HEK293 (cell line): ENCODE data around the gene TRMT13.

Experiments used
- CTCF ChIA-PET: fragments of 350-600 bp; formaldehyde crosslinking; extraction: SDS; loops from one replicate; lab custom pipeline; 2021; ENCODE audit warnings: antibody characterized with exemption; lab: Yijun Ruan, JAX
- POLR2A ChIA-PET: fragments of 300-600 bp; formaldehyde crosslinking; extraction: SDS; loops from one replicate; lab custom pipeline; 2020; ENCODE audit warnings: antibody characterized with exemption, inconsistent platforms; lab: Yijun Ruan, JAX
- H3K27ac ChIP-seq: fragments of 200-500 bp; sonication (Bioruptor generic); 2 replicates; pipeline ENCODE4 v1.5.1; 2014; ENCODE audit warnings: low read depth, low read length, control low read depth, inconsistent platforms; ENCODE audit errors: extremely low read depth
- H3K36me3 ChIP-seq, 2 experiments: fragments of 200-500 bp in 1 of 2; sonication (Bioruptor generic) in 1 of 2; 1 replicate in 1 of 2; 2 replicates in 1 of 2; pipeline ENCODE4 v1.5.1; 2014 to 2017; ENCODE audit warnings: inconsistent platforms in 2 of 2, low read length in 2 of 2; ENCODE audit not compliant: control insufficient read depth in 2 of 2, insufficient read depth in 1 of 2
- H3K4me1 ChIP-seq: fragments of 200-500 bp; sonication (Bioruptor generic); 2 replicates; pipeline ENCODE4 v1.5.1; 2014; ENCODE audit warnings: mild to moderate bottlenecking, low read length, inconsistent platforms; ENCODE audit not compliant: control insufficient read depth, insufficient read depth
- H3K4me3 ChIP-seq: 2 replicates; pipeline ENCODE4 v1.5.1; 2011; ENCODE audit warnings: low read depth, mild to moderate bottlenecking, control low read depth, low read length, moderate library complexity
- H3K9me3 ChIP-seq: fragments of 200-500 bp; sonication (Bioruptor generic); 2 replicates; pipeline ENCODE4 v1.5.1; 2014; ENCODE audit warnings: low read depth, low read length, inconsistent platforms; ENCODE audit not compliant: control insufficient read depth, insufficient read depth
- BCL6B ChIP-seq: fragments of 450-650 bp; formaldehyde crosslinking; IDR thresholded peaks from 2 replicates; pipeline ENCODE4 v1.5.1; 2017; ENCODE audit warnings: missing biosample characterization, missing genetic modification characterization
- MZF1 ChIP-seq: fragments of 450-650 bp; formaldehyde crosslinking; IDR thresholded peaks from 2 replicates; pipeline ENCODE4 v1.5.1; 2017; ENCODE audit warnings: missing biosample characterization, missing genetic modification characterization, borderline replicate concordance
- REST ChIP-seq: fragments of 450-650 bp; formaldehyde crosslinking; IDR thresholded peaks from 2 replicates; pipeline ENCODE4 v1.5.1; 2016; ENCODE audit warnings: missing biosample characterization, missing genetic modification characterization
- SP2 ChIP-seq: fragments of 450-650 bp; formaldehyde crosslinking; IDR thresholded peaks from 2 replicates; pipeline ENCODE4 v1.5.1; 2016; ENCODE audit warnings: missing biosample characterization, missing genetic modification characterization
- YY2 ChIP-seq: fragments of 450-650 bp; formaldehyde crosslinking; IDR thresholded peaks from 2 replicates; pipeline ENCODE4 v1.5.1; 2016; ENCODE audit warnings: missing biosample characterization, missing genetic modification characterization
- ZBTB21 ChIP-seq: fragments of 450-650 bp; formaldehyde crosslinking; IDR thresholded peaks from 2 replicates; pipeline ENCODE4 v1.5.1; 2017; ENCODE audit warnings: missing biosample characterization, missing genetic modification characterization
- ZFHX2 ChIP-seq: fragments of 450-650 bp; formaldehyde crosslinking; conservative IDR thresholded peaks from 2 replicates; pipeline ENCODE4 v1.5.1; 2016; ENCODE audit warnings: missing biosample characterization, missing genetic modification characterization
- ZNF174 ChIP-seq: fragments of 450-650 bp; formaldehyde crosslinking; IDR thresholded peaks from 2 replicates; pipeline ENCODE4 v1.5.0; 2017; ENCODE audit warnings: missing biosample characterization, mild to moderate bottlenecking, missing genetic modification characterization
- ZNF175 ChIP-seq: fragments of 450-650 bp; formaldehyde crosslinking; IDR thresholded peaks from 2 replicates; pipeline ENCODE4 v1.5.1; 2016; ENCODE audit warnings: missing biosample characterization, missing genetic modification characterization
- ZNF211 ChIP-seq: fragments of 450-650 bp; formaldehyde crosslinking; IDR thresholded peaks from 2 replicates; pipeline ENCODE4 v1.5.1; 2016; ENCODE audit warnings: low read depth, missing biosample characterization, missing genetic modification characterization
- ZNF23 ChIP-seq: fragments of 450-650 bp; formaldehyde crosslinking; IDR thresholded peaks from 2 replicates; pipeline ENCODE4 v1.5.1; 2016; ENCODE audit warnings: missing biosample characterization, missing genetic modification characterization, borderline replicate concordance
- ZNF274 ChIP-seq, 2 experiments: fragments of 200-500 bp in 1 of 2; fragments of 450-650 bp in 1 of 2; sonication (Bioruptor generic) in 1 of 2; formaldehyde crosslinking in 1 of 2; IDR thresholded peaks; 2 replicates each; pipeline versions ENCODE4 v1.5.1 to v1.6.1; 2014 to 2016; ENCODE audit warnings: borderline replicate concordance in 1 of 2, inconsistent platforms in 1 of 2, low read length in 1 of 2, missing biosample characterization in 1 of 2, missing genetic modification characterization in 1 of 2
- ZNF37A ChIP-seq: fragments of 450-650 bp; IDR thresholded peaks from 2 replicates; pipeline ENCODE4 v1.5.1; 2018; ENCODE audit warnings: missing biosample characterization, missing genetic modification characterization
- ZNF398 ChIP-seq: fragments of 450-650 bp; formaldehyde crosslinking; IDR thresholded peaks from 2 replicates; pipeline ENCODE4 v1.5.1; 2017; ENCODE audit warnings: missing biosample characterization, missing genetic modification characterization
- ZNF521 ChIP-seq: fragments of 450-650 bp; formaldehyde crosslinking; IDR thresholded peaks from 2 replicates; pipeline ENCODE4 v1.5.1; 2017; ENCODE audit warnings: missing biosample characterization, mild to moderate bottlenecking, missing genetic modification characterization
- ZNF560 ChIP-seq: fragments of 450-650 bp; formaldehyde crosslinking; IDR thresholded peaks from 2 replicates; pipeline ENCODE4 v1.5.1; 2017; ENCODE audit warnings: missing biosample characterization, missing genetic modification characterization, borderline replicate concordance
- ZNF707 ChIP-seq: fragments of 450-650 bp; formaldehyde crosslinking; IDR thresholded peaks from 2 replicates; pipeline ENCODE4 v1.5.1; 2016; ENCODE audit warnings: missing biosample characterization, missing genetic modification characterization
- TF ChIP-seq, protein P1 (sequence below): fragments of 450-650 bp; formaldehyde crosslinking; IDR thresholded peaks from 2 replicates; pipeline ENCODE4 v1.5.1; 2016; ENCODE audit warnings: missing biosample characterization, missing genetic modification characterization
- TF ChIP-seq, protein P2 (sequence below): fragments of 450-650 bp; formaldehyde crosslinking; IDR thresholded peaks from 2 replicates; pipeline ENCODE4 v1.5.1; 2016; ENCODE audit warnings: missing biosample characterization, missing genetic modification characterization, low read depth

The TRMT13 gene

GRCh38 chr1:100151679-100152078 is 18.7 kb downstream of the TRMT13 start:
- H3K27ac ChIP-seq: no peak overlapping the region
- H3K9me3 ChIP-seq: no peaks in the 10 kb centered on the region
- CTCF ChIA-PET: interaction anchor here (0.8 kb wide), 1 partner anchor 116 kb away, joined by 3 read pairs; no protein-coding TSS in a partner anchor
- no peak overlapping the region for H3K4me3 ChIP-seq
- peaks cover 22 to 36% of the 10 kb centered on the region in 2 experiments; a peak in 2 of 3 replicates for H3K36me3 ChIP-seq
- POLR2A ChIA-PET: no interaction called here
- no peaks in the 10 kb centered on the region for H3K4me1 ChIP-seq
- TF ChIP-seq MZF1 (tag by site-specific recombination) (no peak), ZFHX2 (tag by site-specific recombination) (no peak), ZNF560 (no peak), YY2 (tag by site-specific recombination) (no peak), ZNF398 (tag by site-specific recombination) (no peak)

GRCh38 chr1:100152271-100152670 is 19.3 kb downstream of the TRMT13 start:
- no peak overlapping the region for H3K27ac ChIP-seq
- no peak overlapping the region for H3K4me3 ChIP-seq
- H3K36me3 ChIP-seq: peaks cover 17 to 31% of the 10 kb centered on the region in 2 experiments; a peak in 2 of 3 replicates
- POLR2A ChIA-PET: no interaction called here
- no peaks in the 10 kb centered on the region for H3K9me3 ChIP-seq
- CTCF ChIA-PET: no interaction called here
- no peak for TF ChIP-seq ZBTB21 (tag by site-specific recombination)
- no peaks in the 10 kb centered on the region for H3K4me1 ChIP-seq

GRCh38 chr1:100162881-100163280 is 29.9 kb downstream of the TRMT13 start:
- H3K4me1 ChIP-seq: peaks cover 3% of the 10 kb centered on the region; the same call in 1 of the 2 replicates
- TF ChIP-seq, protein P1, sequence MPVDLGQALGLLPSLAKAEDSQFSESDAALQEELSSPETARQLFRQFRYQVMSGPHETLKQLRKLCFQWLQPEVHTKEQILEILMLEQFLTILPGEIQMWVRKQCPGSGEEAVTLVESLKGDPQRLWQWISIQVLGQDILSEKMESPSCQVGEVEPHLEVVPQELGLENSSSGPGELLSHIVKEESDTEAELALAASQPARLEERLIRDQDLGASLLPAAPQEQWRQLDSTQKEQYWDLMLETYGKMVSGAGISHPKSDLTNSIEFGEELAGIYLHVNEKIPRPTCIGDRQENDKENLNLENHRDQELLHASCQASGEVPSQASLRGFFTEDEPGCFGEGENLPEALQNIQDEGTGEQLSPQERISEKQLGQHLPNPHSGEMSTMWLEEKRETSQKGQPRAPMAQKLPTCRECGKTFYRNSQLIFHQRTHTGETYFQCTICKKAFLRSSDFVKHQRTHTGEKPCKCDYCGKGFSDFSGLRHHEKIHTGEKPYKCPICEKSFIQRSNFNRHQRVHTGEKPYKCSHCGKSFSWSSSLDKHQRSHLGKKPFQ (tag by site-specific recombination): no peak
- TF ChIP-seq, protein P2, sequence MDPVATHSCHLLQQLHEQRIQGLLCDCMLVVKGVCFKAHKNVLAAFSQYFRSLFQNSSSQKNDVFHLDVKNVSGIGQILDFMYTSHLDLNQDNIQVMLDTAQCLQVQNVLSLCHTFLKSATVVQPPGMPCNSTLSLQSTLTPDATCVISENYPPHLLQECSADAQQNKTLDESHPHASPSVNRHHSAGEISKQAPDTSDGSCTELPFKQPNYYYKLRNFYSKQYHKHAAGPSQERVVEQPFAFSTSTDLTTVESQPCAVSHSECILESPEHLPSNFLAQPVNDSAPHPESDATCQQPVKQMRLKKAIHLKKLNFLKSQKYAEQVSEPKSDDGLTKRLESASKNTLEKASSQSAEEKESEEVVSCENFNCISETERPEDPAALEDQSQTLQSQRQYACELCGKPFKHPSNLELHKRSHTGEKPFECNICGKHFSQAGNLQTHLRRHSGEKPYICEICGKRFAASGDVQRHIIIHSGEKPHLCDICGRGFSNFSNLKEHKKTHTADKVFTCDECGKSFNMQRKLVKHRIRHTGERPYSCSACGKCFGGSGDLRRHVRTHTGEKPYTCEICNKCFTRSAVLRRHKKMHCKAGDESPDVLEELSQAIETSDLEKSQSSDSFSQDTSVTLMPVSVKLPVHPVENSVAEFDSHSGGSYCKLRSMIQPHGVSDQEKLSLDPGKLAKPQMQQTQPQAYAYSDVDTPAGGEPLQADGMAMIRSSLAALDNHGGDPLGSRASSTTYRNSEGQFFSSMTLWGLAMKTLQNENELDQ: no peak
- TF ChIP-seq ZNF174 (tag by site-specific recombination): no peak
- no peak for TF ChIP-seq ZNF521 (tag by site-specific recombination)
- no peak for TF ChIP-seq ZNF707 (tag by site-specific recombination)
- TF ChIP-seq SP2: no peak
- no peak for TF ChIP-seq ZNF274 (IDR thresholded peaks at IDR 0.05; ENCODE audit: low read length)
- TF ChIP-seq ZNF274 (tag by site-specific recombination; IDR thresholded peaks at IDR 0.05; ENCODE audit: borderline replicate concordance): no peak
- TF ChIP-seq BCL6B (tag by site-specific recombination): no peak
- TF ChIP-seq ZNF37A (tag by site-specific recombination): no peak
- TF ChIP-seq ZNF175 (tag by site-specific recombination): no peak
- no peak for TF ChIP-seq ZNF23 (tag by site-specific recombination)
- no peak for TF ChIP-seq ZNF211
- TF ChIP-seq REST (tag by site-specific recombination): no peak

More at GRCh38 chr1:100162881-100163280, 29.9 kb downstream of the TRMT13 start:
- no peak overlapping the region for H3K27ac ChIP-seq
- H3K9me3 ChIP-seq: no peaks in the 10 kb centered on the region
- H3K4me3 ChIP-seq: no peak overlapping the region
- CTCF ChIA-PET: no interaction called here
- POLR2A ChIA-PET: no interaction called here
- no peaks in the 10 kb centered on the region for H3K36me3 ChIP-seq
